Measurements from ENCODE around the gene EIF5B. TPM values are rescaled to one million over a fixed set of nuclear protein-coding genes. Genes with fewer than 3 reads are reported as not detected.

Gene EIF5B
- total RNA-seq, 2 experiments from 2014 or later = 27.8 to 33.2 TPM

- Mint-ChIP-seq H3K27me3 (no peaks in the 10 kb centered on the region), H3K36me3 (ENCODE audit: low read depth) (peaks cover 87% of the 10 kb centered on the region), H3K27ac (no peak overlapping the region), H3K4me3 (no peak overlapping the region), H3K9me3 (no peaks in the 10 kb centered on the region), H3K4me1 (ENCODE audit: low read depth) (peaks cover 2% of the 10 kb centered on the region)
- CTCF ChIA-PET = no interaction called here
- H3K27me3 ChIP-seq (ENCODE audit: control insufficient read depth in 1 of 2, insufficient read depth in 2 of 2, low read length in 2 of 2) = no peaks in the 10 kb centered on the region
- no peak for DNase-seq
- POLR2A ChIA-PET = no interaction called here
- H3K4me1 ChIP-seq (ENCODE audit: insufficient read depth, low read length) = no peaks in the 10 kb centered on the region
- H3K9me3 ChIP-seq (ENCODE audit: control insufficient read depth in 1 of 2, insufficient read depth in 1 of 2, low read length in 2 of 2) = no peaks in the 10 kb centered on the region
- no peak overlapping the region for H3K4me3 ChIP-seq (ENCODE audit: low read length)
- intact Hi-C loops (cut with DNase I, micrococcal nuclease) = no loop called here
- no peak for ATAC-seq (ENCODE audit: poor library complexity)
- peaks cover 94% of the 10 kb centered on the region for H3K36me3 ChIP-seq (ENCODE audit: insufficient read depth, low read length)
- H3K27ac ChIP-seq (ENCODE audit: low read depth in 1 of 2, low read length in 2 of 2) = no peak overlapping the region
- no peak for TF ChIP-seq CTCF (IDR thresholded peaks at IDR 0.05)
Observed at GRCh38 chr2:99398303-99398702, 61.1 kb downstream of the EIF5B start.

GRCh38 chr2:99399063-99399462, 61.9 kb downstream of the EIF5B start:
- H3K9me3 Mint-ChIP-seq = no peaks in the 10 kb centered on the region
- Histone ChIP-seq H3K4me3 (ENCODE audit: low read length) (no peak overlapping the region), H3K4me1 (ENCODE audit: insufficient read depth, low read length) (no peaks in the 10 kb centered on the region), H3K27me3 (ENCODE audit: control insufficient read depth in 1 of 2, insufficient read depth in 2 of 2, low read length in 2 of 2) (no peaks in the 10 kb centered on the region), H3K36me3 (ENCODE audit: insufficient read depth, low read length) (peaks cover 93% of the 10 kb centered on the region), H3K9me3 (ENCODE audit: control insufficient read depth in 1 of 2, insufficient read depth in 1 of 2, low read length in 2 of 2) (no peaks in the 10 kb centered on the region), H3K27ac (ENCODE audit: low read depth in 1 of 2, low read length in 2 of 2) (no peak overlapping the region)
- intact Hi-C loops (cut with DNase I, micrococcal nuclease) = no loop called here
- H3K27ac Mint-ChIP-seq = peak overlapping the region; percentile 14
- CTCF ChIA-PET = no interaction called here
- peaks cover 88% of the 10 kb centered on the region for H3K36me3 Mint-ChIP-seq (ENCODE audit: low read depth)
- DNase-seq (no peak), ATAC-seq (ENCODE audit: poor library complexity) (no peak)
- peaks cover 8% of the 10 kb centered on the region for H3K4me1 Mint-ChIP-seq (ENCODE audit: low read depth)
- POLR2A ChIA-PET = no interaction called here
- no peaks in the 10 kb centered on the region for H3K27me3 Mint-ChIP-seq
- H3K4me3 Mint-ChIP-seq = no peak overlapping the region
- TF ChIP-seq CTCF (IDR thresholded peaks at IDR 0.05) = no peak

- H3K27ac Mint-ChIP-seq = no peak overlapping the region
- no peak for TF ChIP-seq CTCF (IDR thresholded peaks at IDR 0.05)
- peaks cover 88% of the 10 kb centered on the region for H3K36me3 Mint-ChIP-seq (ENCODE audit: low read depth)
- no peak overlapping the region for H3K4me3 ChIP-seq (ENCODE audit: low read length)
- no peaks in the 10 kb centered on the region for H3K27me3 Mint-ChIP-seq
- ChIA-PET CTCF (no interaction called here), POLR2A (no interaction called here)
- no peak overlapping the region for H3K4me3 Mint-ChIP-seq
- H3K4me1 ChIP-seq (ENCODE audit: insufficient read depth, low read length) = no peaks in the 10 kb centered on the region
- H3K36me3 ChIP-seq (ENCODE audit: insufficient read depth, low read length) = peaks cover 93% of the 10 kb centered on the region
- intact Hi-C loops (cut with DNase I, micrococcal nuclease) = loop anchor here in 1 of 2 experiments (5.0 kb wide), 1 partner anchor 93 kb away; the partner anchor contains the start of gene REV1
- H3K4me1 Mint-ChIP-seq (ENCODE audit: low read depth) = peaks cover 8% of the 10 kb centered on the region
- no peaks in the 10 kb centered on the region for H3K9me3 Mint-ChIP-seq
- no peak for DNase-seq
- ATAC-seq (ENCODE audit: poor library complexity) = no peak
- H3K9me3 ChIP-seq (ENCODE audit: control insufficient read depth in 1 of 2, insufficient read depth in 1 of 2, low read length in 2 of 2) = no peaks in the 10 kb centered on the region
- H3K27me3 ChIP-seq (ENCODE audit: control insufficient read depth in 1 of 2, insufficient read depth in 2 of 2, low read length in 2 of 2) = no peaks in the 10 kb centered on the region
- no peak overlapping the region for H3K27ac ChIP-seq (ENCODE audit: low read depth in 1 of 2, low read length in 2 of 2)
Observed at GRCh38 chr2:99399795-99400194, 62.6 kb downstream of the EIF5B start.
